Measurements from ENCODE around the gene SGCD. TPM values are rescaled to one million over a fixed set of nuclear protein-coding genes. Genes with fewer than 3 reads are reported as not detected.

The SGCD gene
- polyA plus RNA-seq (2011; rRNA removed) (17.0 and 26.7 TPM in 2 replicates), polyA minus RNA-seq (2011; rRNA and poly(A)+ RNA removed) (16.8 and 24.0 TPM in 2 replicates)

DNA sequence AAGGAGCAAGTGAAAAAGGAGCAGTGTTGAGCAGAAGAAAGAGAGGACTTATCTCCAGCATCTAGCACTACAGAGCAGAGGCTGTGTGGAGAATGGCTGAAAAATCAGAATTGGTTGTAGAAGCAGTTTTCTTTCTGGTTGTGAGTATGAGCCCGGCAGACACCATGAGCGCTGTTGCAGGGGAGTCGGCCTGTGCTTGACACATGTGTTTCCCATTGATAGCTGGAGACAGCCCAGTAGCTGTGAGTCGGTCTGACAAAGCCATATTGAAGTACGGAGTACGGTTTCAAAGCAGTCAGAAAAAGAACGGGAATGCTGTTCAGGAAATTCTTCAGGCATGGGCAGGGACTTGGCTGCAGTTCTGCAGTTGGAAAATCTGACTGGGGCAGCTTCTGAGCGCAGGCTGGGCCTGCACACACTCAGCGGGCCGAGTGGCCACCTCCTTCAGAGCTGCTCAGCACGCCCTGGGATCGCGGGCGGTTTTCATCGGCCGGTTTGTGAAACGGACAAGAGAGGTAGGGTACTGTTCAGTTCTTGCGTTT is at the start of gene SGCD:
Gene SGCD (plus strand): TSS at position 447 of the 542 bp plus-strand sequence.
- DNase-seq (ENCODE audit: low read depth) = peak; percentile 89
- no peaks in the 10 kb centered on the region for H3K27me3 ChIP-seq (ENCODE audit: control insufficient read depth, insufficient read depth, low read length)
- no peaks in the 10 kb centered on the region for H3K36me3 ChIP-seq (ENCODE audit: control insufficient read depth, insufficient read depth, low read length)
- TF ChIP-seq, protein P1, sequence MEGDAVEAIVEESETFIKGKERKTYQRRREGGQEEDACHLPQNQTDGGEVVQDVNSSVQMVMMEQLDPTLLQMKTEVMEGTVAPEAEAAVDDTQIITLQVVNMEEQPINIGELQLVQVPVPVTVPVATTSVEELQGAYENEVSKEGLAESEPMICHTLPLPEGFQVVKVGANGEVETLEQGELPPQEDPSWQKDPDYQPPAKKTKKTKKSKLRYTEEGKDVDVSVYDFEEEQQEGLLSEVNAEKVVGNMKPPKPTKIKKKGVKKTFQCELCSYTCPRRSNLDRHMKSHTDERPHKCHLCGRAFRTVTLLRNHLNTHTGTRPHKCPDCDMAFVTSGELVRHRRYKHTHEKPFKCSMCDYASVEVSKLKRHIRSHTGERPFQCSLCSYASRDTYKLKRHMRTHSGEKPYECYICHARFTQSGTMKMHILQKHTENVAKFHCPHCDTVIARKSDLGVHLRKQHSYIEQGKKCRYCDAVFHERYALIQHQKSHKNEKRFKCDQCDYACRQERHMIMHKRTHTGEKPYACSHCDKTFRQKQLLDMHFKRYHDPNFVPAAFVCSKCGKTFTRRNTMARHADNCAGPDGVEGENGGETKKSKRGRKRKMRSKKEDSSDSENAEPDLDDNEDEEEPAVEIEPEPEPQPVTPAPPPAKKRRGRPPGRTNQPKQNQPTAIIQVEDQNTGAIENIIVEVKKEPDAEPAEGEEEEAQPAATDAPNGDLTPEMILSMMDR (IDR thresholded peaks at IDR 0.05; ENCODE audit: insufficient read depth, low read depth, low read length) = peak; percentile 47; the same call in 1 of the 2 replicates
- POLR2A ChIA-PET = interaction anchor here (1.0 kb wide), 1 partner anchor 29 kb away, joined by 4 read pairs; no protein-coding TSS in a partner anchor
- H3K4me3 ChIP-seq (ENCODE audit: low read depth, low read length) = peak within 1 kb of the TSS; percentile 56
- CTCF ChIA-PET = interaction anchor here (1.3 to 1.6 kb wide), 2 partner anchors 14 to 383 kb away, joined by 5 read pairs; no protein-coding TSS in a partner anchor

- ChIA-PET CTCF (no interaction called here), POLR2A (no interaction called here)
- H3K4me3 ChIP-seq (ENCODE audit: low read depth, low read length) = no peak overlapping the region
- DNase-seq (ENCODE audit: low read depth) = no peak
- TF ChIP-seq, protein P1 (IDR thresholded peaks at IDR 0.05; ENCODE audit: insufficient read depth, low read depth, low read length) = no peak
- H3K36me3 ChIP-seq (ENCODE audit: control insufficient read depth, insufficient read depth, low read length) = no peaks in the 10 kb centered on the region
- no peaks in the 10 kb centered on the region for H3K27me3 ChIP-seq (ENCODE audit: control insufficient read depth, insufficient read depth, low read length)
These were observed 49.7 kb upstream of the SGCD start for GRCh38 chr5:156277290-156277689.

GRCh38 chr5:156295431-156295830 is 31.5 kb upstream of the SGCD start:
- TF ChIP-seq, protein P1 (IDR thresholded peaks at IDR 0.05; ENCODE audit: insufficient read depth, low read depth, low read length) = no peak
- ChIA-PET POLR2A (no interaction called here), CTCF (no interaction called here)

DNA sequence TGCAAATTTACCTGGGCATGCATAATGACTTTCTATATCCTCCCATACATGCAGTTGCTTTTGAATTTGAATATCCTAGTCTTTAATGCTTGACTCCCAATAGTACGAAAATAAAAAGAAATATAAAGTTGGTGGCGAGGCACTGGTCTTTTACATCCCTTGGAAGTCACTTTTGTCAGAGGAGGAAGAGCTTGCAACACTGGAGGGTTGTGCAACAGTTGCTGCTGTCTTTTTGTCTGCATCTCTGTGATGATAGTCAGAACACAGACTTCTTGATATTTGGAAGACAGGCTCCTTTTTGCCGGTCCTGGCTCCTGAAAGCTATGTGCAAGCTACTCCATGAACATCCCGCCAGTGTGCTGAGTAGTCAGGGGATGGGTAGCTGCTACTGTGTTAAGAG is 16.8 kb upstream of the SGCD start:
- H3K36me3 ChIP-seq (ENCODE audit: control insufficient read depth, insufficient read depth, low read length) = no peaks in the 10 kb centered on the region
- TF ChIP-seq, protein P1 (IDR thresholded peaks at IDR 0.05; ENCODE audit: insufficient read depth, low read depth, low read length) = no peak
- no peaks in the 10 kb centered on the region for H3K27me3 ChIP-seq (ENCODE audit: control insufficient read depth, insufficient read depth, low read length)
- ChIA-PET CTCF (interaction anchor here (0.6 kb wide), 1 partner anchor 14 kb away, joined by 4 read pairs; no protein-coding TSS in a partner anchor), POLR2A (no interaction called here)
- H3K4me3 ChIP-seq (ENCODE audit: low read depth, low read length) = no peak overlapping the region
- DNase-seq (ENCODE audit: low read depth) = no peak

More at GRCh38 chr5:156295431-156295830, 31.5 kb upstream of the SGCD start:
- DNase-seq (ENCODE audit: low read depth) = no peak
- H3K4me3 ChIP-seq (ENCODE audit: low read depth, low read length) = no peak overlapping the region
- H3K27me3 ChIP-seq (ENCODE audit: control insufficient read depth, insufficient read depth, low read length) = no peaks in the 10 kb centered on the region
- H3K36me3 ChIP-seq (ENCODE audit: control insufficient read depth, insufficient read depth, low read length) = no peaks in the 10 kb centered on the region

DNA sequence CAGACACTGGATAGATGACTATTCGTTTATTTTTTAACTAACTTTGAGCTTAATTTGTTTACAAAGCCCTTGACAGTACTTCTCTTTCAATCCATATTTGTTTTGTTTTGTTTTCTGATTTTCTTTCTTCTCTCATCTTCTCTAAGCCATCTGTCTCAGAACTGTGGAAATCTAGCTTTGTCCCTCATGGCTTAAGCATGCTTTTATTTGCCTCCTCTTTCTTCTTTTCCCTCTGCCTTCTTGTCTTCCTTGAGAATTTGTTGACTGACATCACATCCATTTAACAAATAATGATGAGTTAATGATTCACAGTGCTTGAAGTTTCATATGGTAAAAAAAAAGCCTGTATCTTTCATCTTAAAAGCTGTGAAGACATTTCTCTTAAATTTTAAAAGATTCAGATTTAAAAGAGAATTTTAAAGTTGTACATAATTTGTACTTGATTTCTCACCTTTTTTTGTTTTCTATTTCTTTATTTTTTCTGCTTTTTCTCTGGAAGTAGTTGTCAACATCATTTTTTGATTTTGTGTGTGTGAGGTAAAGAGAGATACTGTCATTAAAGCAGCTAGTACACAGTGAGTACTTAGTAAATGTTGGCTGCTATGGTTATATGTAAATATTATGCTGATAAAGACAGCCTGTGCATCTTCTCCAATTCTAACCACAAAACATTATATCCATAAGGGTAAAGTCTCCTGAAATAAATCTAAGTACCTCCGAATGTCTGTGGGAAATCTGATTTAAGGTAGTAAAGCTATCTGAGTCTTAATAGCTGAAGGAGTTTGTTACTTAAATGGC is 13.9 kb upstream of the SGCD start:
- no peak overlapping the region for H3K4me3 ChIP-seq (ENCODE audit: low read depth, low read length)
- no peak for DNase-seq (ENCODE audit: low read depth)
- ChIA-PET CTCF (interaction anchor here (0.6 to 1.3 kb wide), 2 partner anchors 14 to 206 kb away, joined by 3 to 5 read pairs; partner anchors contain the start of gene SGCD), POLR2A (no interaction called here)
- TF ChIP-seq, protein P1 (IDR thresholded peaks at IDR 0.05; ENCODE audit: insufficient read depth, low read depth, low read length) = no peak
- no peaks in the 10 kb centered on the region for H3K36me3 ChIP-seq (ENCODE audit: control insufficient read depth, insufficient read depth, low read length)
- no peaks in the 10 kb centered on the region for H3K27me3 ChIP-seq (ENCODE audit: control insufficient read depth, insufficient read depth, low read length)

Measured in BJ (cell line).